Measurements from ENCODE around the gene NOX3.

Gene NOX3

DNA sequence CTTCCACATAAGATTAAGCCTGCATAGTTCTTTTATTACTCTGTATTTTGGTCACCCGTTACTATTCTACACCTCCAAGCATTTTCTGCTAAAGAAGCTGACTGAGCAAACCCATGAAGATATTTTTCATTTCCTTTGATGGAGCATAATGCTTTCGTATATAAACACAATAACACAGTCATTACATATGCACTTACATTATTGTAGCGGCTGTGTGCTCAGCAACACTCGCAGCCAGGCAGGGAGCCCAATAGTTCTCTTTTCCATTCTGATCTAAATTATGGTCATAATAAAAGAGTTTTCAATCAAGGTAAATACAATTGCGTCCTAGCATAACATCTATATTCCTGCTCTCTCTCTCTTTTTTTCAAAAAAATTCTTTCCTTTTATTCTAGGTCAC is 71.7 kb downstream of the NOX3 start:
- no peak overlapping the region for H3K27ac ChIP-seq (ENCODE audit: low read depth, low read length)
- no peaks in the 10 kb centered on the region for H3K9me3 ChIP-seq (ENCODE audit: insufficient read depth, low read depth, low read length)
- no peaks in the 10 kb centered on the region for H3K4me1 ChIP-seq (ENCODE audit: control insufficient read depth in 1 of 2, insufficient read depth in 2 of 2, low read length in 2 of 2)
- H2BK5ac ChIP-seq (ENCODE audit: low read depth, low read length, poor library complexity): no peak overlapping the region
- no peak overlapping the region for H3K4me3 ChIP-seq (ENCODE audit: low read depth, low read length)
- H4K91ac ChIP-seq (ENCODE audit: low read depth, low read length): no peak overlapping the region
- no peak overlapping the region for H3K14ac ChIP-seq (ENCODE audit: low read length)
- H2AK5ac ChIP-seq (ENCODE audit: low read length): no peak overlapping the region
- no peak overlapping the region for H4K8ac ChIP-seq (ENCODE audit: low read depth, low read length)
- H3K79me1 ChIP-seq (ENCODE audit: low read length): no peaks in the 10 kb centered on the region
- no peaks in the 10 kb centered on the region for H3K79me2 ChIP-seq (ENCODE audit: control insufficient read depth, insufficient read depth, low read length, poor library complexity)
- H2BK120ac ChIP-seq (ENCODE audit: insufficient read depth, low read length, poor library complexity): no peak overlapping the region
- H3K4ac ChIP-seq (ENCODE audit: low read depth, low read length): no peak overlapping the region
- WGBS (ENCODE audit: extremely low coverage, insufficient coverage, insufficient read length): no CpG with 5 or more reads among the region's 5 CpGs
- H4K12ac ChIP-seq (ENCODE audit: low read depth, low read length): no peak overlapping the region
- H3K9ac ChIP-seq (ENCODE audit: low read length): no peak overlapping the region
- no peak overlapping the region for H2AFZ ChIP-seq (ENCODE audit: insufficient read depth, low read length, poor library complexity)
- no peak overlapping the region for H2BK12ac ChIP-seq (ENCODE audit: low read length)
- no peaks in the 10 kb centered on the region for H3K27me3 ChIP-seq (ENCODE audit: insufficient read depth, low read length)
- H3K23ac ChIP-seq (ENCODE audit: low read length): no peak overlapping the region
- no peak for DNase-seq
- no peaks in the 10 kb centered on the region for H3K36me3 ChIP-seq (ENCODE audit: control insufficient read depth in 1 of 2, insufficient read depth in 2 of 2, low read length in 2 of 2)
- no peak overlapping the region for H3K4me2 ChIP-seq (ENCODE audit: low read length)
- H3K18ac ChIP-seq (ENCODE audit: low read length): no peak overlapping the region

DNA sequence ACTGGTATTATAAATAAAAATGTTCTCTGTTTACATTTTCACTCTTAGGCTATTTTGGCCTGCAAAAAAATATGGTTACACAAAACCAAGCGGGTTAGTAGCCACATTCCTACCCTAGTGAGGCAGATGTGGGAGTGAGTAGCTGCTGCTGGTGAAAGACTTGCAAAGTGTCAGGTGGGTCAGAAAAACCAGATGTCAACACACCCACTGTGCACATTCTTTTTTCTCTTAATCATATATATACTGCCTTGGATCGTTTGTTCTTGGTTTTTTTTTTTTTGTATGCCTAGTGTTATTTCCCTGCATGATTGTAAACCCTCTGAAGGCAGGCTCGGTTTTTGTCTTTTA is 73.3 kb downstream of the NOX3 start:
- Histone ChIP-seq H3K4ac (ENCODE audit: low read depth, low read length) (no peak overlapping the region), H2AFZ (ENCODE audit: insufficient read depth, low read length, poor library complexity) (no peak overlapping the region), H3K14ac (ENCODE audit: low read length) (no peak overlapping the region), H2BK5ac (ENCODE audit: low read depth, low read length, poor library complexity) (no peak overlapping the region), H3K23ac (ENCODE audit: low read length) (no peak overlapping the region), H3K79me1 (ENCODE audit: low read length) (no peaks in the 10 kb centered on the region), H3K27ac (ENCODE audit: low read depth, low read length) (no peak overlapping the region), H4K12ac (ENCODE audit: low read depth, low read length) (no peak overlapping the region), H3K18ac (ENCODE audit: low read length) (no peak overlapping the region), H2AK5ac (ENCODE audit: low read length) (no peak overlapping the region), H2BK120ac (ENCODE audit: insufficient read depth, low read length, poor library complexity) (no peak overlapping the region), H3K9me3 (ENCODE audit: insufficient read depth, low read depth, low read length) (no peaks in the 10 kb centered on the region), H3K4me3 (ENCODE audit: low read depth, low read length) (no peak overlapping the region), H2BK12ac (ENCODE audit: low read length) (no peak overlapping the region), H3K4me1 (ENCODE audit: control insufficient read depth in 1 of 2, insufficient read depth in 2 of 2, low read length in 2 of 2) (no peaks in the 10 kb centered on the region), H4K8ac (ENCODE audit: low read depth, low read length) (no peak overlapping the region), H3K9ac (ENCODE audit: low read length) (no peak overlapping the region), H3K36me3 (ENCODE audit: control insufficient read depth in 1 of 2, insufficient read depth in 2 of 2, low read length in 2 of 2) (no peaks in the 10 kb centered on the region), H3K4me2 (ENCODE audit: low read length) (no peak overlapping the region), H3K79me2 (ENCODE audit: control insufficient read depth, insufficient read depth, low read length, poor library complexity) (no peaks in the 10 kb centered on the region), H3K27me3 (ENCODE audit: insufficient read depth, low read length) (no peaks in the 10 kb centered on the region), H4K91ac (ENCODE audit: low read depth, low read length) (no peak overlapping the region)
- peak in 1 of 2 donors; percentile 8 for DNase-seq
- no CpG with 5 or more reads among the region's 3 CpGs for WGBS (ENCODE audit: extremely low coverage, insufficient coverage, insufficient read length)

DNA sequence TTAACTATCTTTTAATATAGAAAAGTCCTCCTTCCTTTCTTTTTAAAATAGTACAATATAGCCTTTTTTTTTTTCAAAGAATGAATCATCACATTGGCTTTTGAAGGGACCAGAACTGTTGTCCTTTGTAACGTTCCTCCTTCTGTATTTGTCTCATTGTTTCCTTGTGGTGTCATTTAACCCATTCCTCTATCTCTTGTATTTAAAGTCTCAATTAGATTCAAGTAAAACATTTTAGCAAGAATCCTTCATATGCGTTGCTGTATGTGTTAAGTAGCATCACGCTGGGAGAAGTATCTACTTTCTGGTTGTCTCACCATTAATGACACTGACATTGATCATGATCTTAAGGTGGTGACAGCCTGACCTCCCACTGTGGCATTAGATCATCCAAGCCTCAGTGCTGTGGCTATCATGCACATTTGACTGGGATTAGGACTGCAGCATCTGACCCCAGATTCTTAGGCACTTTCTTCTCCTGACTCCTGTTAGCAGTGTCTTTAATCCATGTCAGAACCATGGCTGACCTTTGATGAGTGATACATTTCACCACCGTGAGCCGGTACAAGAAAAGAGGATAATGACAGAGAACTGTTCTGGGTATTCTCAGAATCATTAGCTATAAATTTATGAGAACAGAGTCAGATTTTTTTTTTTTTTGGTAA is 73.8 kb downstream of the NOX3 start:
- Histone ChIP-seq H3K18ac (ENCODE audit: low read length) (no peak overlapping the region), H3K14ac (ENCODE audit: low read length) (no peak overlapping the region), H3K27me3 (ENCODE audit: insufficient read depth, low read length) (no peaks in the 10 kb centered on the region), H2BK5ac (ENCODE audit: low read depth, low read length, poor library complexity) (no peak overlapping the region), H2BK12ac (ENCODE audit: low read length) (no peak overlapping the region), H4K8ac (ENCODE audit: low read depth, low read length) (no peak overlapping the region), H3K9me3 (ENCODE audit: insufficient read depth, low read depth, low read length) (no peaks in the 10 kb centered on the region), H2BK120ac (ENCODE audit: insufficient read depth, low read length, poor library complexity) (no peak overlapping the region), H3K4me3 (ENCODE audit: low read depth, low read length) (no peak overlapping the region), H2AK5ac (ENCODE audit: low read length) (no peak overlapping the region), H3K36me3 (ENCODE audit: control insufficient read depth in 1 of 2, insufficient read depth in 2 of 2, low read length in 2 of 2) (no peaks in the 10 kb centered on the region), H4K12ac (ENCODE audit: low read depth, low read length) (no peak overlapping the region), H3K4me1 (ENCODE audit: control insufficient read depth in 1 of 2, insufficient read depth in 2 of 2, low read length in 2 of 2) (no peaks in the 10 kb centered on the region), H2AFZ (ENCODE audit: insufficient read depth, low read length, poor library complexity) (no peak overlapping the region), H3K27ac (ENCODE audit: low read depth, low read length) (no peak overlapping the region), H3K23ac (ENCODE audit: low read length) (no peak overlapping the region), H3K4me2 (ENCODE audit: low read length) (no peak overlapping the region), H4K91ac (ENCODE audit: low read depth, low read length) (no peak overlapping the region), H3K79me1 (ENCODE audit: low read length) (no peaks in the 10 kb centered on the region), H3K79me2 (ENCODE audit: control insufficient read depth, insufficient read depth, low read length, poor library complexity) (no peaks in the 10 kb centered on the region), H3K4ac (ENCODE audit: low read depth, low read length) (no peak overlapping the region), H3K9ac (ENCODE audit: low read length) (no peak overlapping the region)
- no CpG with 5 or more reads among the region's 5 CpGs for WGBS (ENCODE audit: extremely low coverage, insufficient coverage, insufficient read length)
- no peak for DNase-seq

DNA sequence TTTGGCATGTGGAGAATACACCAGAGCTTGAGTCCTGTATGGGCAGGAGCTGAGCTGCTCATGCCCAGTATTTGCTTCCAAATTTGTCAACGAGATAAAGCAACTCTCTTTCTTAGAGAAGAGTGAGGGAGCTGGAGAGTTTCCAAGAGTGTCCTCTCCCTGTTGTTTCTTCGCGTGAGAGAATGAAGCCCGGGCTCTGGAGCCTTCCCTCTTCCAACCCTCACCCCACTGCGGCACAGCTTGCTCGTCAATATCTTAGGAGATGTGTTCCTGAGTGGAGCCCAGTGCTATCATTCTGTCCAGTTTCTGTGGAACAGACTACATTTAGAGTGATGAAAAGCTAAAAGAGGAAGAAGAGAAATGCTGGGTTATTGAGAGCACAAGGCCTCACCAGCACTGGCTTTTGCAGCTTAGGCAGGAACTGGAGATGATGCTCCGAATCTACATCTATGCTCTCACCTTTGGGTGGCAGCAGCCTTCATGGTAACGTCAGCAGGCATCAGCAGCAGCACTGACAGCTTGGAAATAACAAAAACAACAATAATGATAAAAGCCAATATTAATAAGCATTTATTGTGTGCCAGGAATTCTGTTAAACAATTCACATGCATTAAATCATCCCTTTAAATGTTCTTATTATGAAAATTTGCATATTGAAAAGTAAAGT is 74.8 kb downstream of the NOX3 start:
- no peak overlapping the region for H3K27ac ChIP-seq (ENCODE audit: low read depth, low read length)
- no peak overlapping the region for H3K4me2 ChIP-seq (ENCODE audit: low read length)
- H3K4me1 ChIP-seq (ENCODE audit: control insufficient read depth in 1 of 2, insufficient read depth in 2 of 2, low read length in 2 of 2): no peaks in the 10 kb centered on the region
- no peak overlapping the region for H4K91ac ChIP-seq (ENCODE audit: low read depth, low read length)
- no peak overlapping the region for H4K12ac ChIP-seq (ENCODE audit: low read depth, low read length)
- H3K4me3 ChIP-seq (ENCODE audit: low read depth, low read length): no peak overlapping the region
- H3K36me3 ChIP-seq (ENCODE audit: control insufficient read depth in 1 of 2, insufficient read depth in 2 of 2, low read length in 2 of 2): no peaks in the 10 kb centered on the region
- DNase-seq: no peak
- H3K79me2 ChIP-seq (ENCODE audit: control insufficient read depth, insufficient read depth, low read length, poor library complexity): no peaks in the 10 kb centered on the region
- no peaks in the 10 kb centered on the region for H3K27me3 ChIP-seq (ENCODE audit: insufficient read depth, low read length)
- H3K18ac ChIP-seq (ENCODE audit: low read length): no peak overlapping the region
- no peak overlapping the region for H2BK120ac ChIP-seq (ENCODE audit: insufficient read depth, low read length, poor library complexity)
- no peak overlapping the region for H2AFZ ChIP-seq (ENCODE audit: insufficient read depth, low read length, poor library complexity)
- no peak overlapping the region for H4K8ac ChIP-seq (ENCODE audit: low read depth, low read length)
- H3K23ac ChIP-seq (ENCODE audit: low read length): no peak overlapping the region
- H2BK5ac ChIP-seq (ENCODE audit: low read depth, low read length, poor library complexity): no peak overlapping the region
- WGBS (ENCODE audit: extremely low coverage, insufficient coverage, insufficient read length): no CpG with 5 or more reads among the region's 8 CpGs
- H3K9ac ChIP-seq (ENCODE audit: low read length): no peak overlapping the region
- no peak overlapping the region for H2AK5ac ChIP-seq (ENCODE audit: low read length)
- H3K9me3 ChIP-seq (ENCODE audit: insufficient read depth, low read depth, low read length): no peaks in the 10 kb centered on the region
- no peak overlapping the region for H3K4ac ChIP-seq (ENCODE audit: low read depth, low read length)
- no peak overlapping the region for H3K14ac ChIP-seq (ENCODE audit: low read length)
- H3K79me1 ChIP-seq (ENCODE audit: low read length): no peaks in the 10 kb centered on the region
- H2BK12ac ChIP-seq (ENCODE audit: low read length): no peak overlapping the region

Data from trophoblast cell (in vitro differentiated cells and primary cell).